Stimulated activated CD8-positive, alpha-beta memory T cell treated with anti-CD3 and anti-CD28 coated beads, Interleukin-15, amount 100 ng/mL, for 1 hour (primary cell): ENCODE results near the gene DNAAF5.

Experiments used
- DNase-seq: peaks from one replicate; pipeline ENCODE4 v3.0.0-alpha.2; 2020; ENCODE audit warnings: low read depth

Gene DNAAF5

GRCh38 chr7:815284-816216 lies 89.1 kb downstream of the DNAAF5 start:
- no peak for DNase-seq

GRCh38 chr7:816300-816750 lies 89.8 kb downstream of the DNAAF5 start:
- peak; percentile 87 for DNase-seq

- DNase-seq = no peak
Observed at GRCh38 chr7:816751-817671, 90.5 kb downstream of the DNAAF5 start.

- no peak for DNase-seq
Observed at GRCh38 chr7:818031-818699, 91.7 kb downstream of the DNAAF5 start.

GRCh38 chr7:820341-820740 lies 93.8 kb downstream of the DNAAF5 start:
- no peak for DNase-seq

- no peak for DNase-seq
Observed at GRCh38 chr7:821688-822087, 95.2 kb downstream of the DNAAF5 start.

GRCh38 chr7:822692-823276 lies 96.3 kb downstream of the DNAAF5 start:
- no peak for DNase-seq

GRCh38 chr7:823649-824048 lies 97.2 kb downstream of the DNAAF5 start:
- DNase-seq = no peak

- no peak for DNase-seq
Observed at GRCh38 chr7:824081-824480, 97.6 kb downstream of the DNAAF5 start.

- DNase-seq = no peak
Observed at GRCh38 chr7:824664-825063, 98.2 kb downstream of the DNAAF5 start.

GRCh38 chr7:825386-825785 lies 98.9 kb downstream of the DNAAF5 start:
- DNase-seq = no peak

- no peak for DNase-seq
Observed at GRCh38 chr7:826230-826917, 99.9 kb downstream of the DNAAF5 start.

GRCh38 chr7:828793-829561 lies 102.5 kb downstream of the DNAAF5 start:
- DNase-seq = no peak

GRCh38 chr7:830069-830468 lies 103.6 kb downstream of the DNAAF5 start:
- no peak for DNase-seq

GRCh38 chr7:831596-832166 lies 105.2 kb downstream of the DNAAF5 start:
- no peak for DNase-seq

- DNase-seq = peak; percentile 54
Observed at GRCh38 chr7:832167-832967, 105.9 kb downstream of the DNAAF5 start, which contains the start of gene SUN1. TSS of gene SUN1 (plus strand) at chr7:832476. CDS start at chr7:832525, 49 bp downstream.

- DNase-seq = no peak
Observed at GRCh38 chr7:832968-833424, 106.5 kb downstream of the DNAAF5 start.

- DNase-seq = no peak
Observed at GRCh38 chr7:833601-834258, 107.2 kb downstream of the DNAAF5 start.
